HG02678 (cell line): ENCODE measurements around the gene KRT34.
"Not testable (repeated sequence)": the region's sequence is repeated elsewhere in the genome, so short reads cannot be mapped to it uniquely, and the experiment has no call there.

Experiments
- ATAC-seq: cut with Tn5 transposase; IDR thresholded peaks from one replicate; pipeline ENCODE4 v1.9.1; 2021; ENCODE audit warnings: mild to moderate bottlenecking, moderate library complexity; ENCODE audit not compliant: unreplicated experiment

Gene KRT34

GRCh38 chr17:41367426-41368075 lies 14.6 kb downstream of the KRT34 start:
- ATAC-seq, result no peak

- ATAC-seq, result no peak
Measured at GRCh38 chr17:41366070-41366469, 16.0 kb downstream of the KRT34 start.

- no peak for ATAC-seq
Measured at GRCh38 chr17:41363881-41364280, 18.2 kb downstream of the KRT34 start.

- no peak for ATAC-seq
Measured at GRCh38 chr17:41360296-41360995, 21.7 kb downstream of the KRT34 start.

GRCh38 chr17:41354536-41354935 lies 27.6 kb downstream of the KRT34 start:
- no peak for ATAC-seq

- no peak for ATAC-seq
Measured at GRCh38 chr17:41352597-41353366, 29.3 kb downstream of the KRT34 start.

GRCh38 chr17:41351177-41351576 lies 30.9 kb downstream of the KRT34 start:
- ATAC-seq, result no peak

- ATAC-seq, result not testable (repeated sequence)
Measured at GRCh38 chr17:41350381-41350878, 31.7 kb downstream of the KRT34 start, which contains the start of gene KRT33A. TSS of gene KRT33A (minus strand) at chr17:41350828. CDS start at chr17:41350767, 61 bp downstream.

- no peak for ATAC-seq
Measured at GRCh38 chr17:41347869-41348760, 34.0 kb downstream of the KRT34 start.

- not testable (repeated sequence) for ATAC-seq
Measured at GRCh38 chr17:41346421-41346820, 35.7 kb downstream of the KRT34 start.

- ATAC-seq, result no peak
Measured at GRCh38 chr17:41345992-41346391, 36.1 kb downstream of the KRT34 start.

GRCh38 chr17:41343029-41343428 lies 39.1 kb downstream of the KRT34 start:
- ATAC-seq, result no peak

- peak; percentile 50 for ATAC-seq
Measured at GRCh38 chr17:41340934-41341861, 40.9 kb downstream of the KRT34 start.

- ATAC-seq, result no peak
Measured at GRCh38 chr17:41340494-41340893, 41.6 kb downstream of the KRT34 start.

- no peak for ATAC-seq
Measured at GRCh38 chr17:41339571-41340172, 42.4 kb downstream of the KRT34 start.

- ATAC-seq, result no peak
Measured at GRCh38 chr17:41338961-41339485, 43.1 kb downstream of the KRT34 start.

GRCh38 chr17:41335747-41336146 lies 46.4 kb downstream of the KRT34 start:
- no peak for ATAC-seq

- ATAC-seq, result no peak
Measured at GRCh38 chr17:41334385-41335305, 47.5 kb downstream of the KRT34 start.
